Neural cell (in vitro differentiated cells): ENCODE results near the gene KBTBD8.

Experiments used
- EP300 ChIP-seq: fragments of 450-650 bp; conservative IDR thresholded peaks from 2 replicates; pipeline ENCODE4 v1.6.1; 2014; ENCODE audit warnings: antibody characterized with exemption, mild to moderate bottlenecking, moderate library complexity; ENCODE audit not compliant: poor library complexity, severe bottlenecking
- EZH2 ChIP-seq: fragments of 200-600, 300-800 bp; shearing (Covaris generic), sonication (generic); IDR thresholded peaks from 2 replicates; pipeline ENCODE4 v1.6.1; 2014; ENCODE audit warnings: antibody characterized with exemption, low read length, borderline replicate concordance, mild to moderate bottlenecking; ENCODE audit not compliant: insufficient read depth, poor library complexity, severe bottlenecking
- RAD21 ChIP-seq: fragments of 450-650 bp; conservative IDR thresholded peaks from 2 replicates; pipeline ENCODE4 v1.6.1; 2014; ENCODE audit warnings: antibody characterized with exemption, mild to moderate bottlenecking, moderate library complexity
- TF ChIP-seq, protein P1 (sequence below): fragments of 450-650 bp; IDR thresholded peaks from 2 replicates; pipeline ENCODE4 v1.5.1; 2014; ENCODE audit warnings: antibody characterized with exemption, mild to moderate bottlenecking, moderate library complexity; ENCODE audit not compliant: poor library complexity, severe bottlenecking

GRCh38 chr3:66948838-66949237 is 49.3 kb upstream of the KBTBD8 start:
- TF ChIP-seq, protein P1, sequence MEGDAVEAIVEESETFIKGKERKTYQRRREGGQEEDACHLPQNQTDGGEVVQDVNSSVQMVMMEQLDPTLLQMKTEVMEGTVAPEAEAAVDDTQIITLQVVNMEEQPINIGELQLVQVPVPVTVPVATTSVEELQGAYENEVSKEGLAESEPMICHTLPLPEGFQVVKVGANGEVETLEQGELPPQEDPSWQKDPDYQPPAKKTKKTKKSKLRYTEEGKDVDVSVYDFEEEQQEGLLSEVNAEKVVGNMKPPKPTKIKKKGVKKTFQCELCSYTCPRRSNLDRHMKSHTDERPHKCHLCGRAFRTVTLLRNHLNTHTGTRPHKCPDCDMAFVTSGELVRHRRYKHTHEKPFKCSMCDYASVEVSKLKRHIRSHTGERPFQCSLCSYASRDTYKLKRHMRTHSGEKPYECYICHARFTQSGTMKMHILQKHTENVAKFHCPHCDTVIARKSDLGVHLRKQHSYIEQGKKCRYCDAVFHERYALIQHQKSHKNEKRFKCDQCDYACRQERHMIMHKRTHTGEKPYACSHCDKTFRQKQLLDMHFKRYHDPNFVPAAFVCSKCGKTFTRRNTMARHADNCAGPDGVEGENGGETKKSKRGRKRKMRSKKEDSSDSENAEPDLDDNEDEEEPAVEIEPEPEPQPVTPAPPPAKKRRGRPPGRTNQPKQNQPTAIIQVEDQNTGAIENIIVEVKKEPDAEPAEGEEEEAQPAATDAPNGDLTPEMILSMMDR, result no peak
- no peak for TF ChIP-seq RAD21
- TF ChIP-seq EP300, result no peak
- no peak for TF ChIP-seq EZH2
